Esophagus squamous epithelium (tissue), 4 donors: ENCODE data around the gene PSENEN.

ENCODE experiments used
- POLR2A ChIP-seq, 4 donors: fragments of 450-650 bp; IDR thresholded peaks; one replicate each; pipeline ENCODE4 v1.6.1; 2017; ENCODE audit warnings: antibody characterized with exemption in 4 of 4, mild to moderate bottlenecking in 4 of 4, moderate library complexity in 3 of 4
- TF ChIP-seq, protein P1 (sequence below), 6 experiments: fragments of 450-650 bp in 4 of 6; fragments of 200-600 bp in 2 of 6; sonication (generic) in 2 of 6; IDR thresholded peaks; one replicate each; pipeline ENCODE4 v1.5.1; 2016 to 2019; ENCODE audit warnings: antibody characterized with exemption in 6 of 6, mild to moderate bottlenecking in 4 of 6, moderate library complexity in 4 of 6

DNA sequence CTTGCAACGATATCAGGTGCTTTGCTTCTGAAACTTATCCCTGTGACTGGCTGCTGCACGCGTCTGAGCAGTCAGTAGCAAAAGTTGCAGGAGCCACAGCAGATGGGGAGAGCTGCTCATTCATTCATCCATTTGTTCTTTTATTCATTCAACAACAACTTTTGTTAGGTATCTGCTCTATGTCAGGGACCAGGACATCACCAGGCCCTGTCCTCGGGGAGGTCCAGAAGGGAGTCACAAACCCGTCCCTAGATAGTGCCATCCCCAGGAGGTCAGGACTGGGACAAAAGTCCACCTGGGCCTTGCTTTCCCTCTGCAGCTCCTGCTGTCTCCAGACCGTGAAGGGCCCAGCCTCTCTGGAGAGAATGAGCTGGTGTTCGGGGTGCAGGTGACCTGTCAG lies 32.5 kb downstream of the PSENEN start:
- TF ChIP-seq, protein P1, sequence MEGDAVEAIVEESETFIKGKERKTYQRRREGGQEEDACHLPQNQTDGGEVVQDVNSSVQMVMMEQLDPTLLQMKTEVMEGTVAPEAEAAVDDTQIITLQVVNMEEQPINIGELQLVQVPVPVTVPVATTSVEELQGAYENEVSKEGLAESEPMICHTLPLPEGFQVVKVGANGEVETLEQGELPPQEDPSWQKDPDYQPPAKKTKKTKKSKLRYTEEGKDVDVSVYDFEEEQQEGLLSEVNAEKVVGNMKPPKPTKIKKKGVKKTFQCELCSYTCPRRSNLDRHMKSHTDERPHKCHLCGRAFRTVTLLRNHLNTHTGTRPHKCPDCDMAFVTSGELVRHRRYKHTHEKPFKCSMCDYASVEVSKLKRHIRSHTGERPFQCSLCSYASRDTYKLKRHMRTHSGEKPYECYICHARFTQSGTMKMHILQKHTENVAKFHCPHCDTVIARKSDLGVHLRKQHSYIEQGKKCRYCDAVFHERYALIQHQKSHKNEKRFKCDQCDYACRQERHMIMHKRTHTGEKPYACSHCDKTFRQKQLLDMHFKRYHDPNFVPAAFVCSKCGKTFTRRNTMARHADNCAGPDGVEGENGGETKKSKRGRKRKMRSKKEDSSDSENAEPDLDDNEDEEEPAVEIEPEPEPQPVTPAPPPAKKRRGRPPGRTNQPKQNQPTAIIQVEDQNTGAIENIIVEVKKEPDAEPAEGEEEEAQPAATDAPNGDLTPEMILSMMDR (IDR thresholded peaks at IDR 0.05), result no peak
- TF ChIP-seq POLR2A (IDR thresholded peaks at IDR 0.05), result no peak
